D721Med (cell line): ENCODE data around the gene TMEM80.

Source experiments
- DNase-seq: peaks from one replicate; pipeline ENCODE4 v3.0.0; 2011; ENCODE audit warnings: low spot score; ENCODE audit not compliant: insufficient read length
- FAIRE-seq: peaks from 2 replicates; lab custom pipeline; 2011; peaks lifted over from hg19 to GRCh38; lab: Jason Lieb, UNC
- CTCF ChIP-seq: IDR thresholded peaks from 2 replicates; pipeline ENCODE4 v1.5.1; 2012; ENCODE audit warnings: mild to moderate bottlenecking, control low read depth; ENCODE audit not compliant: insufficient read depth; ENCODE audit errors: missing control alignments

The TMEM80 gene

GRCh38 chr11:719214-720016 is 23.8 kb downstream of the TMEM80 start:
- no peak for TF ChIP-seq CTCF
- no peak for FAIRE-seq
- DNase-seq: no peak

GRCh38 chr11:720017-720641 is 24.5 kb downstream of the TMEM80 start:
- FAIRE-seq (no peak), DNase-seq (no peak)
- TF ChIP-seq CTCF: no peak

GRCh38 chr11:720642-721246 is 25.1 kb downstream of the TMEM80 start:
- DNase-seq (peak; percentile 47), FAIRE-seq (no peak)
- TF ChIP-seq CTCF: no peak

GRCh38 chr11:721247-721740 is 25.7 kb downstream of the TMEM80 start:
- FAIRE-seq (no peak), DNase-seq (no peak)
- no peak for TF ChIP-seq CTCF

- TF ChIP-seq CTCF: no peak
- FAIRE-seq (no peak), DNase-seq (no peak)
These were observed 26.2 kb downstream of the TMEM80 start for GRCh38 chr11:721741-722345.

GRCh38 chr11:722346-722811 is 26.8 kb downstream of the TMEM80 start:
- no peak for FAIRE-seq
- no peak for DNase-seq
- TF ChIP-seq CTCF: no peak
